ENCODE measurements around the gene DAPL1. TPM values are rescaled to one million over a fixed set of nuclear protein-coding genes. Genes with fewer than 3 reads are reported as not detected.

Gene DAPL1
- polyA plus RNA-seq, 1 donor from 2014 or later: 4.2 TPM

GRCh38 chr2:158748926-158749590, 46.1 kb upstream of the DAPL1 start:
- H3K27me3 ChIP-seq (ENCODE audit: insufficient read depth, low read depth, low read length): no peaks in the 10 kb centered on the region
- no peak overlapping the region for H2AFZ ChIP-seq (ENCODE audit: low read depth, low read length)
- H3K4me3 ChIP-seq (ENCODE audit: low read length): no peak overlapping the region
- H3K9me2 ChIP-seq (ENCODE audit: insufficient read depth, low read length): no peaks in the 10 kb centered on the region
- no peaks in the 10 kb centered on the region for H3K9me3 ChIP-seq (ENCODE audit: low read length)
- TF ChIP-seq MXI1 (conservative IDR thresholded peaks at IDR 0.05; ENCODE audit: poor library complexity, severe bottlenecking): no peak
- no peak for TF ChIP-seq RAD21 (conservative IDR thresholded peaks at IDR 0.05)
- no peak for TF ChIP-seq TAF1 (IDR thresholded peaks at IDR 0.05; ENCODE audit: low read depth)
- no peak for TF ChIP-seq EP300 (conservative IDR thresholded peaks at IDR 0.05; ENCODE audit: poor library complexity, severe bottlenecking)
- TF ChIP-seq, protein P1, sequence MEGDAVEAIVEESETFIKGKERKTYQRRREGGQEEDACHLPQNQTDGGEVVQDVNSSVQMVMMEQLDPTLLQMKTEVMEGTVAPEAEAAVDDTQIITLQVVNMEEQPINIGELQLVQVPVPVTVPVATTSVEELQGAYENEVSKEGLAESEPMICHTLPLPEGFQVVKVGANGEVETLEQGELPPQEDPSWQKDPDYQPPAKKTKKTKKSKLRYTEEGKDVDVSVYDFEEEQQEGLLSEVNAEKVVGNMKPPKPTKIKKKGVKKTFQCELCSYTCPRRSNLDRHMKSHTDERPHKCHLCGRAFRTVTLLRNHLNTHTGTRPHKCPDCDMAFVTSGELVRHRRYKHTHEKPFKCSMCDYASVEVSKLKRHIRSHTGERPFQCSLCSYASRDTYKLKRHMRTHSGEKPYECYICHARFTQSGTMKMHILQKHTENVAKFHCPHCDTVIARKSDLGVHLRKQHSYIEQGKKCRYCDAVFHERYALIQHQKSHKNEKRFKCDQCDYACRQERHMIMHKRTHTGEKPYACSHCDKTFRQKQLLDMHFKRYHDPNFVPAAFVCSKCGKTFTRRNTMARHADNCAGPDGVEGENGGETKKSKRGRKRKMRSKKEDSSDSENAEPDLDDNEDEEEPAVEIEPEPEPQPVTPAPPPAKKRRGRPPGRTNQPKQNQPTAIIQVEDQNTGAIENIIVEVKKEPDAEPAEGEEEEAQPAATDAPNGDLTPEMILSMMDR (IDR thresholded peaks at IDR 0.05; ENCODE audit: poor library complexity, severe bottlenecking): no peak
- TF ChIP-seq EZH2 (IDR thresholded peaks at IDR 0.05; ENCODE audit: borderline replicate concordance, insufficient read depth, low read length, poor library complexity, severe bottlenecking): no peak
- TF ChIP-seq, protein P2, sequence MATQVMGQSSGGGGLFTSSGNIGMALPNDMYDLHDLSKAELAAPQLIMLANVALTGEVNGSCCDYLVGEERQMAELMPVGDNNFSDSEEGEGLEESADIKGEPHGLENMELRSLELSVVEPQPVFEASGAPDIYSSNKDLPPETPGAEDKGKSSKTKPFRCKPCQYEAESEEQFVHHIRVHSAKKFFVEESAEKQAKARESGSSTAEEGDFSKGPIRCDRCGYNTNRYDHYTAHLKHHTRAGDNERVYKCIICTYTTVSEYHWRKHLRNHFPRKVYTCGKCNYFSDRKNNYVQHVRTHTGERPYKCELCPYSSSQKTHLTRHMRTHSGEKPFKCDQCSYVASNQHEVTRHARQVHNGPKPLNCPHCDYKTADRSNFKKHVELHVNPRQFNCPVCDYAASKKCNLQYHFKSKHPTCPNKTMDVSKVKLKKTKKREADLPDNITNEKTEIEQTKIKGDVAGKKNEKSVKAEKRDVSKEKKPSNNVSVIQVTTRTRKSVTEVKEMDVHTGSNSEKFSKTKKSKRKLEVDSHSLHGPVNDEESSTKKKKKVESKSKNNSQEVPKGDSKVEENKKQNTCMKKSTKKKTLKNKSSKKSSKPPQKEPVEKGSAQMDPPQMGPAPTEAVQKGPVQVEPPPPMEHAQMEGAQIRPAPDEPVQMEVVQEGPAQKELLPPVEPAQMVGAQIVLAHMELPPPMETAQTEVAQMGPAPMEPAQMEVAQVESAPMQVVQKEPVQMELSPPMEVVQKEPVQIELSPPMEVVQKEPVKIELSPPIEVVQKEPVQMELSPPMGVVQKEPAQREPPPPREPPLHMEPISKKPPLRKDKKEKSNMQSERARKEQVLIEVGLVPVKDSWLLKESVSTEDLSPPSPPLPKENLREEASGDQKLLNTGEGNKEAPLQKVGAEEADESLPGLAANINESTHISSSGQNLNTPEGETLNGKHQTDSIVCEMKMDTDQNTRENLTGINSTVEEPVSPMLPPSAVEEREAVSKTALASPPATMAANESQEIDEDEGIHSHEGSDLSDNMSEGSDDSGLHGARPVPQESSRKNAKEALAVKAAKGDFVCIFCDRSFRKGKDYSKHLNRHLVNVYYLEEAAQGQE (IDR thresholded peaks at IDR 0.05; ENCODE audit: borderline replicate concordance): no peak
- no peak for TF ChIP-seq SMC3 (conservative IDR thresholded peaks at IDR 0.05; ENCODE audit: poor library complexity)
- no peak for TF ChIP-seq POLR2AphosphoS5 (IDR thresholded peaks at IDR 0.05)
- no peaks in the 10 kb centered on the region for H3K79me2 ChIP-seq (replicated peaks; ENCODE audit: insufficient read depth, low read length)
- H3F3A ChIP-seq (ENCODE audit: insufficient read depth, low read length, poor library complexity, severe bottlenecking): no peaks in the 10 kb centered on the region
- no peaks in the 10 kb centered on the region for H3K36me3 ChIP-seq (ENCODE audit: insufficient read depth, low read length)
- no peak overlapping the region for H3K27ac ChIP-seq (ENCODE audit: low read length)
- no peak overlapping the region for H3K4me2 ChIP-seq (ENCODE audit: low read length)
- H3K9ac ChIP-seq (ENCODE audit: low read length): no peak overlapping the region
- no peaks in the 10 kb centered on the region for H4K20me1 ChIP-seq (ENCODE audit: insufficient read depth)

DNA sequence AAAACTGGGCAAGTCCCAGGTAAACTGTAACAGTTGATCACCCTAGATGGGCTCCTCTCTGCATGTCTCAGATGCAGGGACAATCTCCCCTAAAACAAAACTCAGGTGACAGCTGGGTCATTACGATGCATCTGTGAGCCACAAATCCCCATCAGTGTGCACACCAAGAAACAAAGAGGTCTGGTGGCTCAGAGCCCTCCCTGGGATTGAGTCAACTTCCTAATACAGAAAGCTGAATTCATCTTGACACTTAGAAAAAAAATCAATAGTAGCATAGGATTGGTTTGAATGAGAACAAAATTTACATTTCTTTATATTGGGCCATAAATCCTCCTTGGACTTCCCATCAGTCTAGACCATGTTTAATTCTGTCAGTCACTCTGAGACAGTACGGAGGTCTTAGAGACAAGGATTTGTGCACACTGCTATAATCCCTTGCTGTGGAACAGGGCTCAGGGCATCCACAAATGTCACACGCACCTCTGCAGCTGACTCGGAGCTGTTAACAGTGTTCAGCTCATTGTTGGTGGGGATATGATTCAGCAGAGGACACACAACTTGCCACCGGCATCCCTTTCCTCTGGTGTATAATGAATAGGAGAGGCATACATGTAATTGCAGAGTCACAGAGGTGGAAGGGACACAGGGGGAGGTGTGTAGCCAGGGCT, 44.5 kb upstream of the DAPL1 start:
- Histone ChIP-seq H3K27ac (ENCODE audit: low read length) (no peak overlapping the region), H2AFZ (ENCODE audit: low read depth, low read length) (no peak overlapping the region), H3K9ac (ENCODE audit: low read length) (no peak overlapping the region), H3K4me3 (ENCODE audit: low read length) (no peak overlapping the region), H3F3A (ENCODE audit: insufficient read depth, low read length, poor library complexity, severe bottlenecking) (no peaks in the 10 kb centered on the region), H3K9me3 (ENCODE audit: low read length) (no peaks in the 10 kb centered on the region), H3K27me3 (ENCODE audit: insufficient read depth, low read depth, low read length) (no peaks in the 10 kb centered on the region), H3K79me2 (replicated peaks; ENCODE audit: insufficient read depth, low read length) (no peaks in the 10 kb centered on the region), H4K20me1 (ENCODE audit: insufficient read depth) (no peaks in the 10 kb centered on the region), H3K9me2 (ENCODE audit: insufficient read depth, low read length) (no peaks in the 10 kb centered on the region), H3K4me2 (ENCODE audit: low read length) (no peak overlapping the region), H3K36me3 (ENCODE audit: insufficient read depth, low read length) (no peaks in the 10 kb centered on the region)
- no peak for TF ChIP-seq SMC3 (conservative IDR thresholded peaks at IDR 0.05; ENCODE audit: poor library complexity)
- TF ChIP-seq RAD21 (conservative IDR thresholded peaks at IDR 0.05): no peak
- no peak for TF ChIP-seq MXI1 (conservative IDR thresholded peaks at IDR 0.05; ENCODE audit: poor library complexity, severe bottlenecking)
- TF ChIP-seq TAF1 (IDR thresholded peaks at IDR 0.05; ENCODE audit: low read depth): no peak
- TF ChIP-seq, protein P1 (IDR thresholded peaks at IDR 0.05; ENCODE audit: poor library complexity, severe bottlenecking): no peak
- TF ChIP-seq EP300 (conservative IDR thresholded peaks at IDR 0.05; ENCODE audit: poor library complexity, severe bottlenecking): no peak
- TF ChIP-seq, protein P2 (IDR thresholded peaks at IDR 0.05; ENCODE audit: borderline replicate concordance): no peak
- no peak for TF ChIP-seq POLR2AphosphoS5 (IDR thresholded peaks at IDR 0.05)
- TF ChIP-seq EZH2 (IDR thresholded peaks at IDR 0.05; ENCODE audit: borderline replicate concordance, insufficient read depth, low read length, poor library complexity, severe bottlenecking): no peak
